Measurements from ENCODE around the gene DACT3.

DACT3 gene

DNA sequence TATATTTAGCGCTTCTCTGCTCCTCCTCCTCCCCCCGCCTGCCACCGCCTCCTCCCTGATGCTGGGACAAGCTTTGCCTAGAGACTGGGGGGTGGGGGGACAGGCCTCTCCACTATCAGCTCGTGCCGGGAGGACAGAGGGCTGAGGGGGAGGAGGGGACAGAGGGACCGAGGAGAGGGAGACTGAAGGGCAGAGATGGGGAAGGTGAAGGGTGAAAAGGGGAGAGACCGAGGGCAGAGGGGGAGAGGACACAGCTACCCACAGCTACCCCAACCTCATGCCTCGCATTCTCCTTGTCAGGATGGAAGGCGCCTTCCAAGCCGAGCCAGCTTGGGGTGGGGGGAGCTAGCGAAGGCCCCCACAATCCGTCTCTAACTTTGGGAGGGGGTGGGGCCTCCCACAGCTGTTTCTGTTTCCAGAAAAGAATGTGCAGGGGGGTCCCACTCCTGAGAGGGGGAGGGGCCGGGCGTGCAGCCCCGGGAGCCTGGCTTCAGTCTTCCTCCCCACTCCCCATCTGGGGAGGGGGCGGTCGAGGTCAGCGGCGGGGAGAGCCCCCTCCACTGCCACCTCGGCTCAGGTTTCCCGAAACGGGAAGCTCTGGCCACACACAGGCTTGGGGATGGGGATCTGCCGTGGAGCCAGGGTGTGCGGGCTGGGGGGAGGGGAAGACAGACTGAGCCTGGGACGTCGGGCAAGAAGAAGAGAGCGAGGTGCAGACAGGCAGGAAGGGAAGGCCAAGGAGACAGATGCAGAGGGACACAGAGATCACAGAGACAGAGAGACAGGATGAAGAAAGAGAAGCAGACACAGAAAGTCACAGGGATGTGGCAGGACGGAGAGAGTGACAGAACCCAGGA, 1.6 kb downstream of the DACT3 start:
- in situ Hi-C loops (cut with MboI; ENCODE audit: low sequenced_read_pairs, unreplicated experiment), result loop anchor here (5.0 to 10.0 kb wide), 2 partner anchors 47 to 125 kb away; no protein-coding TSS in a partner anchor
- TF ChIP-seq, protein P1, sequence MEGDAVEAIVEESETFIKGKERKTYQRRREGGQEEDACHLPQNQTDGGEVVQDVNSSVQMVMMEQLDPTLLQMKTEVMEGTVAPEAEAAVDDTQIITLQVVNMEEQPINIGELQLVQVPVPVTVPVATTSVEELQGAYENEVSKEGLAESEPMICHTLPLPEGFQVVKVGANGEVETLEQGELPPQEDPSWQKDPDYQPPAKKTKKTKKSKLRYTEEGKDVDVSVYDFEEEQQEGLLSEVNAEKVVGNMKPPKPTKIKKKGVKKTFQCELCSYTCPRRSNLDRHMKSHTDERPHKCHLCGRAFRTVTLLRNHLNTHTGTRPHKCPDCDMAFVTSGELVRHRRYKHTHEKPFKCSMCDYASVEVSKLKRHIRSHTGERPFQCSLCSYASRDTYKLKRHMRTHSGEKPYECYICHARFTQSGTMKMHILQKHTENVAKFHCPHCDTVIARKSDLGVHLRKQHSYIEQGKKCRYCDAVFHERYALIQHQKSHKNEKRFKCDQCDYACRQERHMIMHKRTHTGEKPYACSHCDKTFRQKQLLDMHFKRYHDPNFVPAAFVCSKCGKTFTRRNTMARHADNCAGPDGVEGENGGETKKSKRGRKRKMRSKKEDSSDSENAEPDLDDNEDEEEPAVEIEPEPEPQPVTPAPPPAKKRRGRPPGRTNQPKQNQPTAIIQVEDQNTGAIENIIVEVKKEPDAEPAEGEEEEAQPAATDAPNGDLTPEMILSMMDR (IDR thresholded peaks at IDR 0.05; ENCODE audit: borderline replicate concordance, control extremely low read depth, extremely low read depth, insufficient read depth, missing control alignments), result no peak
- DNase-seq (ENCODE audit: low spot score), result peak; percentile 16

DNA sequence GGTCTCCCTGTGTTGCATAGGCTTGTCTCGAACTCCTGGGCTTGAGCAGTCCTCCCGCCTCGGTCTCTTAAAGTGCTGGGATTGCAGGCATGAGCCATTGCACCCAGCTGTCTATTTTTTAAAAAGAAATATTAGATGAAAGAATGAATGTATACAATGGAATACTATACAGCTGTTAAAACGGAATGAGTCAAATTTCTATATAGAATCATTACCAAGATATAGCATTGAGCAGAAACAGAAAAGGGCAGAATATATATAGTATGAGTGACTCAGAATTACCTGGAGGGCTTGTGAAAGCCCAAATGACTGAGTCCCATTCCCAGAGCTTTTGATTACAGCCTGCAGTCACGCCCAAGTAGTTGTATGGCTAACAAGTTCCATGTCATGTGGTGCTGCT, 4.4 kb downstream of the DACT3 start:
- no peak for DNase-seq (ENCODE audit: low spot score)
- in situ Hi-C loops (cut with MboI; ENCODE audit: low sequenced_read_pairs, unreplicated experiment), result no loop called here
- TF ChIP-seq, protein P1 (IDR thresholded peaks at IDR 0.05; ENCODE audit: borderline replicate concordance, control extremely low read depth, extremely low read depth, insufficient read depth, missing control alignments), result no peak

DNA sequence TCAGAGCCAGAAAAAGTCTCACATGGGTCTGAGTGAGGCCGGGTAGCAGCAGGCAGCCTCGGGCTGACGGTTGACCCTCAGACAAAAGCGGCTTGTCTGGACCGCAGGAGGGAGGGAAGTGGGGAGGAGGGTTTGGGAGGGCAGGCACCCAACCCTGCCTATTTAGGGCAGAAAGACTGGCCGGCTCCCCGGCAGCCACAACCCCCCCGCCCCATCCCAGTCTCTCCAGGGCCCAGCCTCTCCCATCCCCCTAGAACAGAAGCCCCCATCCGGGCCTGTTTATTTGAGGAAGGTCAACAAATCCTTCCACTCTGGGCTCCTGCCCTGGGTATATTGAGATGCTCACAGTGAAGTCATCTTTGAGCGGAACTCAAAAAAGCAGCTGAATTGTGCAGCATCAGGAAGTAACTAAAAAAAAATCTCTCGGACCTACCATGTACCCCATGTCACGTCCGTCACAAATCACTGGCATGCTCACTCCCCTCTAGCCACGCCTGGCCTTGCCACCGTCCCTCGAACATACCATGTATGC, 6.3 kb downstream of the DACT3 start:
- DNase-seq (ENCODE audit: low spot score), result no peak
- TF ChIP-seq, protein P1 (IDR thresholded peaks at IDR 0.05; ENCODE audit: borderline replicate concordance, control extremely low read depth, extremely low read depth, insufficient read depth, missing control alignments), result no peak
- in situ Hi-C loops (cut with MboI; ENCODE audit: low sequenced_read_pairs, unreplicated experiment), result no loop called here

DNA sequence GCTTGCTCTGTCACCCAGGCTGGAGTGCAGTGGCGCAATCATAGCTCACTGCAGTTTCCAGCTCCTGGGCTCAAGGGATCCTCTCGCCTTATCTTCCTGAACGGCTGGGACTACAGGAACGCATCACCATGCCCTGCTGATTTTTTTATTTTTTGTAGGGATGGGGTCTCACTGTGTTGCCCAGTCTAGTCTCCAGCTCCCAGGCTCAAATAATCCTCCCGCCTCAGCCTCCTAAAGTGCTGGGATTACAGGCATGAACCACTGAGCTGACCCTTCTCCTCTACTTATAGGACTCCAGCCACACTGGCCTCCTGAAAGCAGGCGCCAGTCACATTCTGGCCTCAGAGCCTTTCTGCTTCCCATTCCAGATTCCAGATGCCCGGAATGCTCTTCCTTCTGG, 10.5 kb downstream of the DACT3 start:
- in situ Hi-C loops (cut with MboI; ENCODE audit: low sequenced_read_pairs, unreplicated experiment), result no loop called here
- no peak for DNase-seq (ENCODE audit: low spot score)
- TF ChIP-seq, protein P1 (IDR thresholded peaks at IDR 0.05; ENCODE audit: borderline replicate concordance, control extremely low read depth, extremely low read depth, insufficient read depth, missing control alignments), result no peak

DNA sequence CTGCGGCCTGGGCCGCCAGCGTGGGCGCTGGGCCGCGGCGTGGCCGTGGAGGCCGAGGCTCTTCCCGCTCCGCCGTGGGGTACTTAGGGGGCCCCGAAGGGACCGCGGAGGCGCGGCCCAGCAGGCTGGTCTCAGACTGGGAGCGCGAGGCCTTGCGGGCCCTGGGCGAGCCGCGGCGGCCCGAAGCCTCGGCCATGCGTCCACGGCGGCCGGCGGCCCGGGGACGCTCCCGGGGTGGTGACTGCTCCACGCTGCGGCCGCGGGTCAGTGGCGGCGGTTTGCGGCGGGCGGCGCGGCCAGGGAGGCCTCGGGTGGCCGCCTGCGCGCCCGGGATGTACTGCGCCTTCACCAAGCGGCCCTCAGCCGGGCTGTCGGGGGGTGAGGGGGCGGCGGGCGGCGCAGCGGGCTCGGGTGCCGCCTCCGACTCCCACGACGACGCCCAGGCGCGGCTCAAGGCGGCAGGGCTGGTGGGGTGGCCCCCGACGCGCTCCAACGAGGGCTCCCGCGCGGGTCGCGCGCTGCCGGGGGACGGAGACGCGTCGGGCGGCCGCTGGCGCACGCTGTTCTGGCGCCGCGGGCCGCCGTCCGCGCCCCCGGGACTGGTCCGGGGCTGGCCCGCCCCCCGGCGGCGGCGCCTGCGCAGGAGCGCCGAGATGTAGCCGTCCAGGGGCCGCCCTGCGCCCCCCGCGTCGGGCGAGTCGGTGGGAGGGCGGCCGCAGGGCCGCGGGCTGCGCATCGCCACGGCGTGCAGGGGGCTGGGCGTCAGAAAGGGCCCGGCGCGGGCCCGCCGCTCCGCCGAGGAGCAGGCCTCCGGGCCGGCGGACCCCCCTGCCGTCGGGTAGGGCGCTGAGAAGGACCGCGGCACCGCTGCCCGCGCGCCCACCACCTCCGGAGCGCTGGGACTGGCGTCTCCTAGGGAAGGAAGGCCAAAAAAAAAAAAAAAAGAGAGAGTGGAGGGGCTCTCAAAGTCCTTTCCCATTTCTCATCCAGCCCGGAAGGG, 11.7 kb downstream of the DACT3 start:
- TF ChIP-seq, protein P1 (IDR thresholded peaks at IDR 0.05; ENCODE audit: borderline replicate concordance, control extremely low read depth, extremely low read depth, insufficient read depth, missing control alignments), result no peak
- DNase-seq (ENCODE audit: low spot score), result no peak
- in situ Hi-C loops (cut with MboI; ENCODE audit: low sequenced_read_pairs, unreplicated experiment), result no loop called here

Measured in GM13976 (cell line).